Mesendoderm (in vitro differentiated cells): ENCODE measurements around the gene VIPR2.
"Not testable (repeated sequence)": the region's sequence is repeated elsewhere in the genome, so short reads cannot be mapped to it uniquely, and the experiment has no call there.

Experiments
- DNase-seq: peaks from one replicate; pipeline ENCODE4 v3.0.0; 2013
- H2AK5ac ChIP-seq: 2 replicates; pipeline ENCODE4 v1.6.1; 2013; ENCODE audit warnings: low read length, inconsistent platforms
- H2BK120ac ChIP-seq: 2 replicates; pipeline ENCODE4 v1.6.1; 2013; ENCODE audit warnings: low read depth, mild to moderate bottlenecking, low read length, moderate library complexity, mixed read lengths
- H2BK15ac ChIP-seq: replicated peaks from 2 replicates; pipeline ENCODE4 v1.6.1; 2013; ENCODE audit warnings: low read depth, mild to moderate bottlenecking, moderate library complexity
- H2BK5ac ChIP-seq: 2 replicates; pipeline ENCODE4 v1.6.1; 2013; ENCODE audit warnings: low read length, inconsistent platforms
- H3K18ac ChIP-seq: 2 replicates; pipeline ENCODE4 v1.6.1; 2013; ENCODE audit warnings: mild to moderate bottlenecking, low read length, mixed read lengths
- H3K23ac ChIP-seq: one replicate; pipeline ENCODE4 v1.6.1; 2013; ENCODE audit warnings: low read length
- H3K27ac ChIP-seq: 2 replicates; pipeline ENCODE4 v1.5.1; 2013; ENCODE audit warnings: low read depth, mild to moderate bottlenecking, inconsistent platforms, low read length, moderate library complexity
- H3K27me3 ChIP-seq: 2 replicates; pipeline ENCODE4 v1.6.1; 2013; ENCODE audit warnings: low read length, control low read depth, mild to moderate bottlenecking, inconsistent platforms; ENCODE audit not compliant: insufficient read depth, poor library complexity
- H3K36me3 ChIP-seq: 2 replicates; pipeline ENCODE4 v1.6.1; 2013; ENCODE audit warnings: low read length, inconsistent platforms; ENCODE audit not compliant: control insufficient read depth, insufficient read depth
- H3K4ac ChIP-seq: one replicate; pipeline ENCODE4 v1.6.1; 2013; ENCODE audit warnings: low read depth, mild to moderate bottlenecking, low read length, moderate library complexity
- H3K4me1 ChIP-seq: 2 replicates; pipeline ENCODE4 v1.6.1; 2013; ENCODE audit warnings: low read depth, low read length, inconsistent platforms; ENCODE audit not compliant: control insufficient read depth
- H3K4me2 ChIP-seq: 2 replicates; pipeline ENCODE4 v1.6.1; 2013; ENCODE audit warnings: low read length
- H3K4me3 ChIP-seq: 2 replicates; pipeline ENCODE4 v1.5.1; 2013; ENCODE audit warnings: mild to moderate bottlenecking, low read length
- H3K56ac ChIP-seq: one replicate; pipeline ENCODE4 v1.6.1; 2013; ENCODE audit warnings: low read length
- H3K79me1 ChIP-seq: 2 replicates; pipeline ENCODE4 v1.6.1; 2013; ENCODE audit warnings: low read length, inconsistent platforms
- H3K79me2 ChIP-seq: 2 replicates; pipeline ENCODE4 v1.6.1; 2013; ENCODE audit warnings: mild to moderate bottlenecking, low read length; ENCODE audit not compliant: control insufficient read depth, insufficient read depth
- H3K9ac ChIP-seq: 2 replicates; pipeline ENCODE4 v1.6.1; 2013; ENCODE audit warnings: low read length, inconsistent platforms
- H4K5ac ChIP-seq: one replicate; pipeline ENCODE4 v1.6.1; 2013; ENCODE audit warnings: low read length
- H4K8ac ChIP-seq: one replicate; pipeline ENCODE4 v1.6.1; 2013; ENCODE audit warnings: low read depth, mild to moderate bottlenecking, control low read depth, low read length, moderate library complexity
- WGBS: extraction: QIAGEN DNeasy Blood & Tissue Kit; methylation state at CpG from one replicate; pipeline ENCODE4 v1.1.7; 2013; ENCODE audit warnings: low lambda C conversion rate, missing lambda C conversion rate; ENCODE audit not compliant: insufficient coverage; ENCODE audit errors: extremely low coverage; 5-methylcytosine and 5-hydroxymethylcytosine counted together

VIPR2 gene

DNA sequence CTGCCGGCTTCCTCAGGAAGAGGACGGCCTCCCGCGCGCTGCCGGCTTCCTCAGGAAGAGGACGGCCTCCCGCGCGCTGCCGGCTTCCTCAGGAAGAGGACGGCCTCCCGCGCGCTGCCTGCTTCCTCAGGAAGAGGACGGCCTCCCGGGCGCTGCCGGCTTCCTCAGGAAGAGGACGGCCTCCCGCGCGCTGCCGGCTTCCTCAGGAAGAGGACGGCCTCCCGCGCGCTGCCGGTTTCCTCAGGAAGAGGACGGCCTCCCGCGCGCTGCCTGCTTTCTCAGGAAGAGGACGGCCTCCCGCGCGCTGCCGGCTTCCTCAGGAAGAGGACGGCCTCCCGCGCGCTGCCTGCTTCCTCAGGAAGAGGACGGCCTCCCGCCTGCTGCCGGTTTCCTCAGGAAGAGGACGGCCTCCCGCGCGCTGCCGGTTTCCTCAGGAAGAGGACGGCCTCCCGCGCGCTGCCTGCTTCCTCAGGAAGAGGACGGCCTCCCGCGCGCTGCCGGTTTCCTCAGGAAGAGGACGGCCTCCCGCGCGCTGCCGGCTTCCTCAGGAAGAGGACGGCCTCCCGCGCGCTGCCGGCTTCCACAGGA, 138.6 kb downstream of the VIPR2 start:
- H3K56ac ChIP-seq, H4K8ac ChIP-seq, H3K18ac ChIP-seq, H3K27ac ChIP-seq, DNase-seq, H4K5ac ChIP-seq, H2AK5ac ChIP-seq, H3K23ac ChIP-seq, H2BK5ac ChIP-seq, H3K4me1 ChIP-seq, H3K4me3 ChIP-seq, H2BK15ac ChIP-seq, H3K27me3 ChIP-seq, H2BK120ac ChIP-seq, H3K4ac ChIP-seq, H3K79me2 ChIP-seq, H3K4me2 ChIP-seq, H3K79me1 ChIP-seq, H3K36me3 ChIP-seq, H3K9ac ChIP-seq: not testable (repeated sequence)
- WGBS = no CpG with 5 or more reads among the region's 69 CpGs

DNA sequence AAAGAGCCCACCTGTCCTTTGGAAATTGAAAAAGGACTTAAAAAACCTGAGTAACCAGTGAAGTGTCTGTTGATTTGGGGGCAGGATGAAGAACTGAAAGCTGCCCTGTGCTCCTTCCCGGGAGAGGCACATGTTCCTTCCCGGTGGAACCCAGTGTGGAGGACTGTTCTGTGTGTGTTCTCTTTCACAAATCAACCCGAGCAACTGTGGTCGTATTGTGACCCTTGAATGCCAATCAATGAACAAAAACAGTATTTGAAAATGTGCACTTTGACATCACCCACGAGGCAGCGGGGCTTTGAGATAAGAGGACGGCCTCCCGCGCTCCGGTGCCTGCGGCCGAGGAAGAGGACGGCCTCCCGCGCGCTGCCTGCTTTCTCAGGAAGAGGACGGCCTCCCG, 139.0 kb downstream of the VIPR2 start:
- Histone ChIP-seq H2AK5ac (no peak overlapping the region), H3K18ac (no peak overlapping the region), H3K27me3 (no peaks in the 10 kb centered on the region), H3K4me1 (no peaks in the 10 kb centered on the region), H3K4me2 (no peak overlapping the region), H3K23ac (no peak overlapping the region), H4K8ac (no peak overlapping the region), H3K36me3 (no peaks in the 10 kb centered on the region), H3K4me3 (no peak overlapping the region), H3K4ac (no peak overlapping the region), H3K27ac (no peak overlapping the region), H2BK5ac (no peak overlapping the region), H4K5ac (no peak overlapping the region), H3K79me2 (no peaks in the 10 kb centered on the region), H3K9ac (no peak overlapping the region), H3K79me1 (no peaks in the 10 kb centered on the region), H2BK15ac (no peak overlapping the region), H2BK120ac (no peak overlapping the region), H3K56ac (no peak overlapping the region)
- no CpG with 5 or more reads among the region's 18 CpGs for WGBS
- DNase-seq = no peak

DNA sequence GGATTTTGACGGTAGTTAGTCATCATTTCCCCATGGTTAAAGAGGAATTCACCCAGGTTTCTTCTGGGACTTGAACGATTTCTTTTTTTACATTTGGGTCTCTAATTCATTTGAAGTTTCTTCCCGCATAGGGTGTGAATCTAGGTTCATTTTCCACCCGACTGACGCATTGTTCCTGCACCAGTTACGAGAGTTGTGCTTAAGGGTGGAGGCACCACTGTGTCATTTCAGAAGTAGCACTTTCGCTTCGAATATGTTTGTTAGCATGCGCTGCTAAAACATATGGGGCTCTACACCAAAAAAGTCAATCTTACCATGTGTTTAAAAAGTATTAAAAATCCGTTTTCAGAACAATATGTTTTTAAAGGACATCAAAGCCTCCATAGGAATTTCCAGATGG, 140.3 kb downstream of the VIPR2 start:
- Histone ChIP-seq H2AK5ac (no peak overlapping the region), H3K4me1 (no peaks in the 10 kb centered on the region), H3K4ac (no peak overlapping the region), H3K79me1 (no peaks in the 10 kb centered on the region), H3K4me2 (no peak overlapping the region), H4K5ac (no peak overlapping the region), H3K23ac (no peak overlapping the region), H3K79me2 (no peaks in the 10 kb centered on the region), H3K56ac (no peak overlapping the region), H2BK120ac (no peak overlapping the region), H2BK15ac (no peak overlapping the region), H3K18ac (no peak overlapping the region), H2BK5ac (no peak overlapping the region), H4K8ac (no peak overlapping the region), H3K9ac (no peak overlapping the region), H3K4me3 (no peak overlapping the region), H3K27ac (no peak overlapping the region), H3K27me3 (no peaks in the 10 kb centered on the region), H3K36me3 (no peaks in the 10 kb centered on the region)
- DNase-seq = no peak
- no CpG with 5 or more reads among the region's 10 CpGs for WGBS

DNA sequence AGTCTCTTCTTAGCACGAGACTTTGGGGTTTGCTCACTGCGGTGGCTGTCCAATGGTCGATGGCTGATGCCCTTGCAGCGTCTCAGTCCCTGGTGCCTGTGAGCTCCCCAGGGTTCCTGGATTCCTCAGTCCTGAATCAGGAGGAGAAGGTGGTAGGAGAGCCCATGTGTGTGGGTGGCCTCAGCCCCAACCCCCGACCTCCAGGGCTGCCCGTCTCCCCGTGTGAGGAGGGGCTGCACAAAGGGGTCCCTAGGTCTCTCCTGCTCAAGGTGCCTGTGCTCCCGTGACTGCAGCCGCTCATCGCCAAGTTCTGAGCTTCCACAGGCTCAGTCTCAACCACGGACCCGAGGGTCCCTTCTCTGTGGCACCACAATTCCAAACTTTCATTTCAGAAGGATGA, 142.9 kb downstream of the VIPR2 start:
- H4K5ac ChIP-seq = no peak overlapping the region
- H3K9ac ChIP-seq = no peak overlapping the region
- no peak overlapping the region for H2BK120ac ChIP-seq
- no peaks in the 10 kb centered on the region for H3K36me3 ChIP-seq
- H3K18ac ChIP-seq = no peak overlapping the region
- DNase-seq = no peak
- H3K27me3 ChIP-seq = peaks cover 6% of the 10 kb centered on the region
- H3K4me1 ChIP-seq = no peaks in the 10 kb centered on the region
- no peak overlapping the region for H3K27ac ChIP-seq
- H3K79me2 ChIP-seq = no peaks in the 10 kb centered on the region
- no peak overlapping the region for H3K23ac ChIP-seq
- H3K4me3 ChIP-seq = no peak overlapping the region
- H2BK5ac ChIP-seq = no peak overlapping the region
- H2BK15ac ChIP-seq = no peak overlapping the region
- H3K79me1 ChIP-seq = no peaks in the 10 kb centered on the region
- H3K4me2 ChIP-seq = no peak overlapping the region
- H4K8ac ChIP-seq = no peak overlapping the region
- no CpG with 5 or more reads among the region's 12 CpGs for WGBS
- H2AK5ac ChIP-seq = no peak overlapping the region
- H3K4ac ChIP-seq = no peak overlapping the region
- no peak overlapping the region for H3K56ac ChIP-seq

DNA sequence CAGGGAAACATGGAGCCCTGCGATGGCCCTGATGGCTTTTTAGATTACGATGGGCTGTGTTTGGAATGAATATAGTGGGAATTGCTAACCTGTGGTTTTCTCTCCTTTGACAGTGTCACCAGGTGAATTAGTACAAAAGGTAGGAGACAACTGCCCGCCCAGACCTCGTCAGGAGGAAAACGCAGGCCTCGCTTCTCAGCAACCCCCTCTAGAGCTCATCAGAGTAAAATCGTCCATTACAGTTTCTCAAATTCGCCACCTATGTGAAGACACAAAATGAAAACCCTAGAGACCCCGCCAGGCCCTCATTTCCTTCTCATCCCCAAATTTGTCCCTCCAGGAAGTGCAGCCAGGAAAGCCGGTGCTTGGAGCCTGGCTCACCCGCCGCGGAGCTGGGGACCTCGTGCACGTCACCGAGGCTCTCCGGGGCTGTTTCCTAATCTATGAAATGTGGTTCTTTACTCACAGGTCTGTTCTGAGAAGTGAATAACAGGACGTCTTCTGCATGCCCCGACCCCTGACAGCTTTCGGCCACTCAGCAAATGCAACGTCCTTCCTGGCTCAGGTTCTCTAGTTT, 143.7 kb downstream of the VIPR2 start:
- Histone ChIP-seq H3K4ac (no peak overlapping the region), H3K79me2 (no peaks in the 10 kb centered on the region), H3K23ac (no peak overlapping the region), H3K9ac (no peak overlapping the region), H3K4me3 (no peak overlapping the region), H3K4me1 (no peaks in the 10 kb centered on the region), H3K36me3 (no peaks in the 10 kb centered on the region), H3K56ac (no peak overlapping the region), H2AK5ac (no peak overlapping the region), H2BK5ac (no peak overlapping the region), H4K8ac (no peak overlapping the region), H2BK120ac (no peak overlapping the region), H3K27me3 (peaks cover 7% of the 10 kb centered on the region), H3K4me2 (no peak overlapping the region), H3K27ac (no peak overlapping the region), H3K79me1 (no peaks in the 10 kb centered on the region), H3K18ac (no peak overlapping the region), H2BK15ac (no peak overlapping the region), H4K5ac (no peak overlapping the region)
- DNase-seq = peak; percentile 57
- no CpG with 5 or more reads among the region's 21 CpGs for WGBS

DNA sequence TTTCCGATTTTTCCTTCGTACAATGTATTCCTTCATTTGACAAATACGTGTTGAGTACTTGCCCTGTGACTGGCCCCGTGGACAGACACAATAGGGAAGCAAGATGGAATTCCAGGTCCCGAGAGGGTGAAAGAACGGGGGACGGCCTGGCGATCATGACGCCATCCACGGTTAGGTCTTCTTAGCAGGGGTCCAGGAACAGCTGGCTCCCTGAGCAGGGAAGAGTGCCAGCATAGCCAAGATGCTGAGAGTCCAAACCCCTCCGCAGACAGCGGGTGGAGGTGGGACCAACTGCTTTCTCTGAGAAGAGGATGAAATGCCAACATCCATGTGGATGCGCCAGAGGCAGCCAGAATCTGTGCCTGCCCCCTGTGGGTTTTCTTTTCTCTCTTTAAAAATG, 144.6 kb downstream of the VIPR2 start:
- no peaks in the 10 kb centered on the region for H3K79me2 ChIP-seq
- H3K18ac ChIP-seq = no peak overlapping the region
- H3K4me3 ChIP-seq = no peak overlapping the region
- no peak overlapping the region for H2BK15ac ChIP-seq
- H2AK5ac ChIP-seq = no peak overlapping the region
- no peaks in the 10 kb centered on the region for H3K36me3 ChIP-seq
- DNase-seq = no peak
- H4K5ac ChIP-seq = no peak overlapping the region
- H4K8ac ChIP-seq = no peak overlapping the region
- H3K4me1 ChIP-seq = no peaks in the 10 kb centered on the region
- H3K79me1 ChIP-seq = no peaks in the 10 kb centered on the region
- peaks cover 7% of the 10 kb centered on the region for H3K27me3 ChIP-seq
- no peak overlapping the region for H2BK5ac ChIP-seq
- no peak overlapping the region for H3K27ac ChIP-seq
- no peak overlapping the region for H3K56ac ChIP-seq
- H3K4me2 ChIP-seq = no peak overlapping the region
- H3K23ac ChIP-seq = no peak overlapping the region
- H3K9ac ChIP-seq = no peak overlapping the region
- WGBS = no CpG with 5 or more reads among the region's 13 CpGs
- no peak overlapping the region for H3K4ac ChIP-seq
- H2BK120ac ChIP-seq = no peak overlapping the region
